RWPE2 (cell line): ENCODE data around the gene CSMD2.

ENCODE experiments used
- ATAC-seq: fragments of 200-7000 bp; cut with Tn5 transposase; 3 replicates; pipeline ENCODE4 v1.9.1; 2021; ENCODE audit warnings: low read depth
- DNase-seq: peaks from one replicate; pipeline ENCODE4 v3.0.0-alpha.2; 2020; ENCODE audit warnings: low spot score
- H3K27ac ChIP-seq: fragments of 450-650 bp; 2 replicates; pipeline ENCODE4 v1.5.1; 2017; ENCODE audit warnings: mild to moderate bottlenecking; ENCODE audit not compliant: poor library complexity, severe bottlenecking
- H3K27me3 ChIP-seq: fragments of 250-450 bp; sonication (Bioruptor Pico); 2 replicates; pipeline ENCODE4 v1.5.1; 2021; ENCODE audit warnings: mild to moderate bottlenecking, moderate library complexity; ENCODE audit not compliant: insufficient read depth, poor library complexity, severe bottlenecking
- H3K36me3 ChIP-seq: fragments of 250-450 bp; sonication (Bioruptor Pico); 2 replicates; pipeline ENCODE4 v1.5.1; 2020; ENCODE audit warnings: low read depth, mild to moderate bottlenecking, moderate library complexity
- H3K4me1 ChIP-seq: fragments of 250-450 bp; sonication (Bioruptor Pico); 2 replicates; pipeline ENCODE4 v1.5.1; 2021; ENCODE audit warnings: mild to moderate bottlenecking, moderate library complexity; ENCODE audit not compliant: insufficient read depth, poor library complexity, severe bottlenecking
- H3K4me3 ChIP-seq: fragments of 250-450 bp; sonication (Bioruptor Pico); 2 replicates; pipeline ENCODE4 v1.5.1; 2021; ENCODE audit warnings: mild to moderate bottlenecking, moderate library complexity; ENCODE audit not compliant: severe bottlenecking
- H3K9me3 ChIP-seq: fragments of 250-450 bp; sonication (Bioruptor Pico); 2 replicates; pipeline ENCODE4 v1.5.1; 2021; ENCODE audit warnings: mild to moderate bottlenecking, moderate library complexity; ENCODE audit not compliant: severe bottlenecking
- TF ChIP-seq, protein P1 (sequence below): fragments of 450-650 bp; IDR thresholded peaks from one replicate; pipeline ENCODE4 v1.5.1; 2017; ENCODE audit warnings: mild to moderate bottlenecking, moderate library complexity; ENCODE audit not compliant: poor library complexity, severe bottlenecking

CSMD2 gene

DNA sequence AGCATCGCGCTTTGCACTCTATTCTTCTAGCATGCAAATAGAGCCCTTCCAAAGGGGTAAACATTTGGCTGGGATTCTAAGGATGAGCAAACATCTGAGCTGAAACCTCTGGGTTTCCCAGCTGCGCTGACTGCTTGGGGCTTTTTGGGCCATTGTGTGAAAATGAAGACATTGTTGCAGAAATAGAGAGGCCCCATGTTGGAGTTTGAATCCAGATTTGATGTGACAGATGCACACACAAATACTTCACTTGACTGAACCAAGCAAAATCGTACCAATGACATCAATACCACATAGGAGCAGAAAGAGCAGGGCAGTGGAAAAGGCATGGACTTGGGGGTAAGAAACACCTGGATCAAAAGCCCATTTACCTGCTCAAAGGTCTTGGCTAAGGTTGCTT is 445.7 kb downstream of the CSMD2 start:
- Histone ChIP-seq H3K4me1 (no peaks in the 10 kb centered on the region), H3K27ac (no peak overlapping the region), H3K9me3 (no peaks in the 10 kb centered on the region), H3K36me3 (no peaks in the 10 kb centered on the region), H3K27me3 (peaks cover 5% of the 10 kb centered on the region), H3K4me3 (no peak overlapping the region)
- DNase-seq: no peak
- TF ChIP-seq, protein P1, sequence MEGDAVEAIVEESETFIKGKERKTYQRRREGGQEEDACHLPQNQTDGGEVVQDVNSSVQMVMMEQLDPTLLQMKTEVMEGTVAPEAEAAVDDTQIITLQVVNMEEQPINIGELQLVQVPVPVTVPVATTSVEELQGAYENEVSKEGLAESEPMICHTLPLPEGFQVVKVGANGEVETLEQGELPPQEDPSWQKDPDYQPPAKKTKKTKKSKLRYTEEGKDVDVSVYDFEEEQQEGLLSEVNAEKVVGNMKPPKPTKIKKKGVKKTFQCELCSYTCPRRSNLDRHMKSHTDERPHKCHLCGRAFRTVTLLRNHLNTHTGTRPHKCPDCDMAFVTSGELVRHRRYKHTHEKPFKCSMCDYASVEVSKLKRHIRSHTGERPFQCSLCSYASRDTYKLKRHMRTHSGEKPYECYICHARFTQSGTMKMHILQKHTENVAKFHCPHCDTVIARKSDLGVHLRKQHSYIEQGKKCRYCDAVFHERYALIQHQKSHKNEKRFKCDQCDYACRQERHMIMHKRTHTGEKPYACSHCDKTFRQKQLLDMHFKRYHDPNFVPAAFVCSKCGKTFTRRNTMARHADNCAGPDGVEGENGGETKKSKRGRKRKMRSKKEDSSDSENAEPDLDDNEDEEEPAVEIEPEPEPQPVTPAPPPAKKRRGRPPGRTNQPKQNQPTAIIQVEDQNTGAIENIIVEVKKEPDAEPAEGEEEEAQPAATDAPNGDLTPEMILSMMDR: no peak
- ATAC-seq: no peak

- Histone ChIP-seq H3K4me3 (no peak overlapping the region), H3K9me3 (no peaks in the 10 kb centered on the region), H3K27ac (no peak overlapping the region), H3K27me3 (peaks cover 5% of the 10 kb centered on the region), H3K36me3 (no peaks in the 10 kb centered on the region), H3K4me1 (no peaks in the 10 kb centered on the region)
- ATAC-seq: no peak
- TF ChIP-seq, protein P1: no peak
- no peak for DNase-seq
Measured at GRCh38 chr1:33718186-33718585, 446.8 kb downstream of the CSMD2 start.

DNA sequence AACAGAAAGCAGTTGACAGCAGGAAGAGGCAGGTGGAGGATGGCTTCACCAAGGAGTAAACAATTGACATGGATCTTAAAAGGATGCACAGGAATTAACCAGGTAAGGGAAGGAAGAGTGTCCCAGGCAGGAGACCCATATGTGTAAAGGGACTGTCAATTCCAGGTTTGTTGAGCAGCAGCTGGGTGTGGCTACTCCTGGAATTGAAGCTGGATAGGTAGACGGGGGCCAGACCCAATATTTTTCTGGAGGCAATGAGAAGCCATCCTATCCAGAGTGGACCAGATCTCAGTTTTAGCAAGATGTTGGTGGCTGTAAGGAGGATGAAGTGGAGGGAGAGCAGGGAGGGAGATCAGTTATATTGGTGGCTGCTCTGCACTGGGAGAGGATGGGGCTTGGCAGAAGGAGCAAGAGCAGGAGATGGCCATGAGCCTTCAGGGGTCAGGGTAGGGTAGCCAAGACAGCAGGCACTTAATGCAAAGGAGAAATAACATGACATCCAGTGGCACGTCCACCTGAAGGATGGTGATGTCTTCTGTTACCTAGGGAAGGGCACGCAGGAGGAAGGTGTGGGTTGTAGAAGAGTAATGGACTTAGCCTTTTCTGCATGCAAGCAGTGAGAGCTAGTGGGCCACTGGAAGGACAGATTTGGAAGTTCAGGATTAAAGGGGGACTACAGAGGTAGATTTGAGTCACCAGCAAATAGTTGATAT is 447.9 kb downstream of the CSMD2 start:
- no peak for DNase-seq
- H3K27me3 ChIP-seq: peaks cover 5% of the 10 kb centered on the region
- H3K4me1 ChIP-seq: no peaks in the 10 kb centered on the region
- TF ChIP-seq, protein P1: no peak
- no peak overlapping the region for H3K27ac ChIP-seq
- H3K9me3 ChIP-seq: no peaks in the 10 kb centered on the region
- no peaks in the 10 kb centered on the region for H3K36me3 ChIP-seq
- no peak overlapping the region for H3K4me3 ChIP-seq
- no peak for ATAC-seq

GRCh38 chr1:33715195-33715811 is 449.7 kb downstream of the CSMD2 start:
- TF ChIP-seq, protein P1: no peak
- H3K27ac ChIP-seq: no peak overlapping the region
- DNase-seq (no peak), ATAC-seq (no peak)
- H3K9me3 ChIP-seq: no peaks in the 10 kb centered on the region
- peaks cover 5% of the 10 kb centered on the region for H3K27me3 ChIP-seq
- H3K4me1 ChIP-seq: no peaks in the 10 kb centered on the region
- no peaks in the 10 kb centered on the region for H3K36me3 ChIP-seq
- H3K4me3 ChIP-seq: no peak overlapping the region

DNA sequence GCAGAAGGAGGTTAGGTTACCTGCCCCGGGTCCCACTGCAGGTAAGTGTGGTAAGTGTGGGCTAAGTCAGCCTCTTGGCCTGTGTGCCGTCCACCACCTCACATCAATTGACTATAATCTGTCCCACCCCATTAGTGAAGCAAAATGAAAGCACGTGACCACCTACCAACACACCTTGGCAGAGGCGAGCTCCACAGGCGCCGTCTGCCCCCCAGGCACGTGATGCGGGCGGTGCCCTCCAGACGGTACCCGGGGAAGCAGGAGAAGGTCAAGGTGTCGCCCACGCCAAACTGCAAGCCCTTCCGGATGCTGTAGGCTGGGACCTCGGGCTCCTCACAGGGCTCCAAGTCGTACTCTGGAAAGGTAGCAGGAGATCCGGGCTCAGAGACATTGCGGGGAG is 450.6 kb downstream of the CSMD2 start:
- TF ChIP-seq, protein P1: no peak
- no peaks in the 10 kb centered on the region for H3K4me1 ChIP-seq
- ATAC-seq (no peak), DNase-seq (no peak)
- no peaks in the 10 kb centered on the region for H3K9me3 ChIP-seq
- no peak overlapping the region for H3K4me3 ChIP-seq
- no peaks in the 10 kb centered on the region for H3K36me3 ChIP-seq
- no peak overlapping the region for H3K27ac ChIP-seq
- H3K27me3 ChIP-seq: peaks cover 5% of the 10 kb centered on the region
